Neutrophil (primary cell): ENCODE data around the gene CSNK1A1.
"Not testable (repeated sequence)": the region's sequence is repeated elsewhere in the genome, so short reads cannot be mapped to it uniquely, and the experiment has no call there.

Experiments used
- H3K27ac ChIP-seq: fragments of 200-600 bp; sonication (generic); 2 replicates; pipeline ENCODE4 v1.5.1; 2016; ENCODE audit warnings: mild to moderate bottlenecking, moderate library complexity
- H3K27me3 ChIP-seq: fragments of 200-600 bp; sonication (generic); 2 replicates; pipeline ENCODE4 v1.6.0; 2016; ENCODE audit warnings: mild to moderate bottlenecking
- H3K36me3 ChIP-seq: fragments of 200-600 bp; sonication (generic); 2 replicates; pipeline ENCODE4 v1.5.1; 2017
- H3K4me1 ChIP-seq, 2 experiments: fragments of 200-600 bp in 1 of 2; sonication (generic) in 1 of 2; 1 replicate in 1 of 2; 2 replicates in 1 of 2; pipeline versions ENCODE4 v1.5.1 to v1.6.1; 2013 to 2016; ENCODE audit warnings: low read depth in 1 of 2, low read length in 1 of 2, mild to moderate bottlenecking in 1 of 2, moderate library complexity in 1 of 2; ENCODE audit not compliant: control insufficient read depth in 1 of 2, insufficient read depth in 1 of 2
- H3K4me3 ChIP-seq, 2 experiments: fragments of 200-600 bp in 1 of 2; sonication (generic) in 1 of 2; 1 replicate in 1 of 2; 2 replicates in 1 of 2; pipeline ENCODE4 v1.5.1; 2013 to 2016; ENCODE audit warnings: low read depth in 1 of 2, low read length in 1 of 2, mild to moderate bottlenecking in 1 of 2, moderate library complexity in 1 of 2
- H3K9me3 ChIP-seq: fragments of 200-600 bp; sonication (generic); 2 replicates; pipeline ENCODE4 v1.5.1; 2016
- TF ChIP-seq, protein P1 (sequence below): fragments of 200-600 bp; sonication (generic); IDR thresholded peaks from 2 replicates; pipeline ENCODE4 v1.5.1; 2016; ENCODE audit warnings: antibody characterized with exemption

The CSNK1A1 gene

DNA sequence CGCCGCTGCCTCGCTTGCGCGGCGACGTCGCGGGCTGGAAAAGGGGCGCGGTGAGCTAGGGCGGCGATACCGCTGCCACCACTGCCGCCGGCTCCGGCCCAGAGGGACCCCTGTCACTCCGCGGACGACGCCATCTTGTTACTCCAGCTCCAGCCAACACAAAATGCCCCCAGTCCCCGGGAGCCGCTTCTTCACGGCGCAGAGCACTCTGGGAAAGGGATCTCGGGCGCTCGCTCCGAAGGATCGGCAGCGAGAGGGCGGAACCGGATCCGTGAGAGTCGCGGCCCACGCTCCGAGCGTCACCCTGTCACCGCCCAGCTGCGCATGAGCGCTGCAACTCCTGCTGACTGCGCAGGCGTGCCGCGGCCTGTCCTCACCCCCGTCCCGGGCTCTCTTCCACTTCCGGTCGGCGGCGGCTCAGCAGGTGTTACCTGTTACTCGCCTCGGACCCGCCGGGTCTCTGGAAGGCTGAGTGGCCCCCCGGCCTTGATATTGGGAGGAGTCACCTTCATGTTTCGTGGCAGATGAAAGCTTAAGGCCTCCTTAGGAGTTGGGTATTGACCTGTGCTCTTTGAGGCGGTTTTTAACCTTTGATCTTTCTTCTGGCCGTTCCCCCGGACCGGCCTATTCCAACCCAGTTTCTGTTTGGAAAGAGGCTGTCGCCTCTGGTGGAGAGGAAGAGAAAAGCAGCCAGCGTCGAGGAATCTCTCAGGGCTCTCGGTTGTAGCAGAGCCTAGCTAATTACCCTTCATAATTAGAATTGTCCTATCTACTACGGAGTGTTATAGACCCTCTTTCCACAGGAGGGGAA, at the start of gene CSNK1A1:
TSS of gene CSNK1A1 (minus strand) at position 213 of the 811 bp plus-strand sequence. CDS start 475 bp downstream, outside the sequence.
- Histone ChIP-seq H3K27ac (peak within 1 kb of the TSS; percentile 98), H3K36me3 (peaks cover 21% of the 10 kb centered on the region), H3K27me3 (no peaks in the 10 kb centered on the region), H3K4me3 (peak within 1 kb of the TSS; percentile 95 to 96), H3K9me3 (no peaks in the 10 kb centered on the region), H3K4me1 (peaks cover 26 to 35% of the 10 kb centered on the region in 2 experiments)
- TF ChIP-seq, protein P1, sequence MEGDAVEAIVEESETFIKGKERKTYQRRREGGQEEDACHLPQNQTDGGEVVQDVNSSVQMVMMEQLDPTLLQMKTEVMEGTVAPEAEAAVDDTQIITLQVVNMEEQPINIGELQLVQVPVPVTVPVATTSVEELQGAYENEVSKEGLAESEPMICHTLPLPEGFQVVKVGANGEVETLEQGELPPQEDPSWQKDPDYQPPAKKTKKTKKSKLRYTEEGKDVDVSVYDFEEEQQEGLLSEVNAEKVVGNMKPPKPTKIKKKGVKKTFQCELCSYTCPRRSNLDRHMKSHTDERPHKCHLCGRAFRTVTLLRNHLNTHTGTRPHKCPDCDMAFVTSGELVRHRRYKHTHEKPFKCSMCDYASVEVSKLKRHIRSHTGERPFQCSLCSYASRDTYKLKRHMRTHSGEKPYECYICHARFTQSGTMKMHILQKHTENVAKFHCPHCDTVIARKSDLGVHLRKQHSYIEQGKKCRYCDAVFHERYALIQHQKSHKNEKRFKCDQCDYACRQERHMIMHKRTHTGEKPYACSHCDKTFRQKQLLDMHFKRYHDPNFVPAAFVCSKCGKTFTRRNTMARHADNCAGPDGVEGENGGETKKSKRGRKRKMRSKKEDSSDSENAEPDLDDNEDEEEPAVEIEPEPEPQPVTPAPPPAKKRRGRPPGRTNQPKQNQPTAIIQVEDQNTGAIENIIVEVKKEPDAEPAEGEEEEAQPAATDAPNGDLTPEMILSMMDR: peak; percentile 80

DNA sequence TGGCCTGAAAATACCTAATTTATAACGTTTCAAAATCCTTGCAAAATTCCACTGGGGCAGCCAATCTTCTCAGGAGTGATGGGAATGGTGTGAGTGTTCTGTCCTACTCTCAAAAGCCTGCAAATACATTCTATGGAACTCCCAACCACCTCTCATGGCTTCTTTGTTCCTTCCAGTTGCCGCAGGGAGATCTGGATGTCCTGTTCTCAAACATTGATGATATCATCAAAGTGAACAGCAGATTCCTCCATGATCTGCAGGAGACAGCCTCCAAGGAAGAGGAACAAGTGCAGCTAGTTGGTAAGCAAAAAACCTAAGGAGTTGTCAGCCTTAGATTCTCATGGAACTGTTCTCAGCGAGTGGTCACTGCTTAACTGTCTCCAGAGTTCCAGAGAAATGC, 49.7 kb upstream of the CSNK1A1 start:
- no peaks in the 10 kb centered on the region for H3K36me3 ChIP-seq
- H3K27me3 ChIP-seq: no peaks in the 10 kb centered on the region
- no peak overlapping the region for H3K4me3 ChIP-seq
- H3K27ac ChIP-seq: no peak overlapping the region
- no peaks in the 10 kb centered on the region for H3K4me1 ChIP-seq
- H3K9me3 ChIP-seq: no peaks in the 10 kb centered on the region
- TF ChIP-seq, protein P1: no peak

DNA sequence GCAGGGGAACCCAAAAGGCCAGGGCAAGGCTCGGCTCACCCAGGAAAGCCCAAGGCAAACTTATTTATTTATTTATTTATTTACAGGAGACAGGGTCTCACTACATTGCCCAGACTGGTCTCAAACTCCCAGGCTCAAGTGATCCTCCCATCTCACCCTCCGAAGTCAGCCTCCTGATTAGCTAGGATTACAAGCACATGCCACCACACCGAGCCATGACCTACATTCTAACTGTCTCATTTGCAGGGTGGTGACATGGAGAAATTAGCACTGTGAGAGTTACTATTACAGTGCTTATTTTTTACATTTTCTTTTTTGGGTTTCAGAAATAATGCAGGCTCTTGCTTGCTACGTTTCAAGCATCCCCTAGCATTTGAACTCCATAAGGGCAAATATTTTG, 48.1 kb upstream of the CSNK1A1 start:
- Histone ChIP-seq H3K27ac (no peak overlapping the region), H3K4me1 (no peaks in the 10 kb centered on the region), H3K36me3 (no peaks in the 10 kb centered on the region), H3K27me3 (no peaks in the 10 kb centered on the region), H3K9me3 (no peaks in the 10 kb centered on the region), H3K4me3 (no peak overlapping the region)
- TF ChIP-seq, protein P1: no peak

- TF ChIP-seq, protein P1: no peak
- no peaks in the 10 kb centered on the region for H3K27me3 ChIP-seq
- H3K4me3 ChIP-seq: no peak overlapping the region
- H3K9me3 ChIP-seq: no peaks in the 10 kb centered on the region
- no peaks in the 10 kb centered on the region for H3K36me3 ChIP-seq
- H3K27ac ChIP-seq: no peak overlapping the region
- H3K4me1 ChIP-seq: no peaks in the 10 kb centered on the region
Measured at GRCh38 chr5:149598966-149599365, 47.7 kb upstream of the CSNK1A1 start.

DNA sequence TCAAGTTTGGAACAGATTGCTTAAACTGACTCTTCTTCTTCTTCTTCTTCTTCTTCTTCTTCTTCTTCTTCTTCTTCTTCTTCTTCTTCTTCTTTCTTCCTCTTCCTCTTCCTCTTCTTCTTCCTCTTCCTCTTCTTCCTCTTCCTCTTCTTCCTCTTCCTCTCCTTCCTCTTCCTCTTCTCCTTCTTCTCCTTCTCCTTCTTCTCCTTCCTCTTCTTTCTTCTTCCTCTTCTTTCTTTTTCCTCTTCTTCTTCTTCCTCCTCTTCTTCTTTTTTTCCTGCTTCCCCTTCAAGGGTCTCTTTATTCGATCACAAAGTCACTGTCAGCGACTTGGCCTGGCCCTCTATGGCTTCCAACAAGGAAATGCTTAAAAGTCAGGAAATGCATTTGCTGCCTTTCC, 47.0 kb upstream of the CSNK1A1 start:
- H3K9me3 ChIP-seq, H3K4me1 ChIP-seq, H3K27me3 ChIP-seq, H3K4me3 ChIP-seq, H3K36me3 ChIP-seq: not testable (repeated sequence)
- peak overlapping the region; percentile 63 for H3K27ac ChIP-seq

DNA sequence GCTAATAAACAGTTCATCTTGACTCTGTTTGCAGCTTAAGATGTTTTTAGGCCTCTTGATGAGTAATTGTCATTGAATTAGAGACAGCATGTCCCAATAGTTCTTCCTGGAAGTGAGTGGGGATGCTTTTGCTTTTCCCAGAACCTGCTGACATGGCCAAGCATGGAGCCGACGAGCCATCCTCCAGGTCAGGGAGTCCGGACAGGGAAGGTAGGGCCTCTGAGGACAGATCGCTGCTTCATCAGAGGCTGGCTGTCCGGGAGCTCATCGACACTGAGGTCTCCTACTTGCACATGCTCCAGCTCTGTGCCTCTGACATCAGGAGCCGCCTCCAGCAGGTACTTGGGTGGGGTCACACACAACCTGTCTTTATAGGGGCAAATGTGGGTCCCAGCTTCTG, 46.4 kb upstream of the CSNK1A1 start:
- Histone ChIP-seq H3K9me3 (no peaks in the 10 kb centered on the region), H3K27me3 (no peaks in the 10 kb centered on the region), H3K36me3 (no peaks in the 10 kb centered on the region), H3K27ac (peak overlapping the region; percentile 63), H3K4me3 (no peak overlapping the region), H3K4me1 (no peaks in the 10 kb centered on the region)
- TF ChIP-seq, protein P1: no peak
